Stimulated activated CD4-positive, alpha-beta T cell treated with anti-CD3 and anti-CD28 coated beads, TNF-alpha, amount 100 ng/mL, for 1 hour (primary cell): ENCODE measurements around the gene COQ9.

Source experiments
- DNase-seq, 3 donors: peaks; one replicate each; pipeline ENCODE4 v3.0.0-alpha.2; 2020; ENCODE audit warnings: low read depth in 3 of 3, low spot score in 1 of 3

COQ9 gene

GRCh38 chr16:57471852-57472664 is 24.8 kb downstream of the COQ9 start:
- no peak for DNase-seq

DNA sequence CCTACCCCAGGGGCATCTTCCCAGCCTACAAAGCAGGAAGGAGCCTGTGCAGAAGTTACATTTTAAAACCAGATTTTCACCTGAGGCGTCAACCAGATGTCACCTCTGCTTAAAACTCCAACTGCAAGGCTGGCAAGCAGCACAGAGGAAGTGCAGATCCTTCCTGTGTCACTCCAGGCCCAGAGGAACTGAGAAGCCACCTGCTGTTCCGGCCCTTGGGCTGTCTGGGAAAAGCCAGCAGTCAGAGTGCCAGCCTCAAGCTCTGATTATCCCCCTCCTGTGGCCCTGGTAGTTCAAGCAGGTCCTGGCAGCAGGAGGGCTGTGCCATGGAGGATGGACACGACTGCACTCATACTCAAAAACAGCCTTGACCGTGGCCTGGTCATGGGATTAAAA is 25.4 kb downstream of the COQ9 start:
- no peak for DNase-seq

DNA sequence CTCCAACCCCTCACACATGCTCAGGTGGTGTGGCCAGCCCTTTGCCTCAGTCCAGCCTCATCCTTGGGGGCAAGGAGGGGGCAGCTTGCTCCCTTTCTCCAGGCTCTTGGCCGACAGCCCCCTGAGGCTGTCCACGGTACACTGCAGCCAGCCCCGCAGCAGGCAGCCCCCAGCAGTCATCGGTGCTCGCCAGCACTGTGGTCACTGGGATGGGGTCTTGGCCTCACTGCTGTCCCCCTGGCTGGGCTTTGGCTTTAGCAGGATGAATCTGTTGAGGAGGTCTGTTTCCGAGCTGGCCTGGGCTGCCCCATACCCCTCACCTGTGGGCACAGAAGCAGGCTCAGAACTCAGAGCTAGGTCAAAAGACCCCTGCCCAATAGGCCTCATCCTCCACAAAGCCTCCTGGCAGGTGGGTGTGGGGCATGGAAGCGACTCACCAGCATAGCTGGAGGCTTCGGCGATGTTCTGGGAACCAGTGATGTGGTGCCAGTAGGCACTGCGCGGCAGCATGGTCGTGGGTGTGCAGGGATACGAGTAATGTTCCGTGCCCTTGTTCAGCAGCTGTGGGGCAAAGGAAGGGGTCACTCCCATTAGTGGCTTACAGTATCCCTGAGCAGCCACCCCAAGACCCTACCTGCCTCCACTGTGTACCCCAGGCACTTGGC is 26.0 kb downstream of the COQ9 start:
- DNase-seq: no peak

- DNase-seq: no peak
Measured at GRCh38 chr16:57473906-57474305, 26.6 kb downstream of the COQ9 start.

DNA sequence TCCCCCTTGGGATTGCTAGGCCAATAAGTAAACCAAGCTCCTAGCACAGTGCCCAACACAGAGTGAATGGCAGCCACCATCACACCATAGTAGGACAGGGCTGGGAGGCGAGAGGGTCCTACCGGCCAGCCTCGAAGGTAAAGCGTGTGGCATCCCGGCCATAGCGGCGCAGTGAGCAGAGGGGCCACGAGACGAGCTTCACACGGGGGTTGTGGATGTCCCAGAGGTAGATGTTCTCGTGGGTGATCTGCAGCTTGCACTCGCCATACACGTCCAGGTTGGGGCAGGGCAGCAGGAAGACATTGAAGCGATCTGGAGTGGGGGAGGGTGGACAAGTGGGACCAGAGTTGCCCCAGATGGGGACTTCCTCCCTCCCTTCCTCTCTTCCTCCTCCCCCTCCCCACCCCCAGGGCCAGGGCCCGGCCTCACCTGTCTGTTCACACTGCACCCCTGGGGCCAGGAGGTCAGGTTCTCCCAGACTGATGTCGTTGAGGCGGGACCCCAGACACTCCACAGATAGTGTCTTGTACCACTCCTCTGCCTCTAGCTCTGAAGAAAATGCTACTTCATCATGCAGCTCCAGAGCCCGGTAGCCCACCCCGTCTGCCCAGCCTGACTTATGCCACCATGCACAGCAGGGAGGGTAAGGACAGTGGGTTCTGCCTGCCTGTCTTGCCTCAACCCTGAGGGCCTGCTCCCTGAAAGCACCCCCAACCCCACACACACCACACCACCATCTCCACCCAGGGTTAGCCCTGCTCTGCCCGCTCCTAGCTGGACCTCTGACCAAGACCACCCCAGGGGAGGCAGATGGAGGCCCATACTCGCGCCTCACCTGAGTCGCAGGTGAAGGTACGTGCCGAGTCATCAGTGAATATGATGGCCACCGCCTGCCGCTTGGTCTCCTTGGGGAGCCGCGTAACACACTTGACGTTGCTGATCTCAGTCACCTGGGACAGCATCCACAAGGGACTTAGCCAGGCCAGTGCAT is 27.7 kb downstream of the COQ9 start:
- no peak for DNase-seq

DNA sequence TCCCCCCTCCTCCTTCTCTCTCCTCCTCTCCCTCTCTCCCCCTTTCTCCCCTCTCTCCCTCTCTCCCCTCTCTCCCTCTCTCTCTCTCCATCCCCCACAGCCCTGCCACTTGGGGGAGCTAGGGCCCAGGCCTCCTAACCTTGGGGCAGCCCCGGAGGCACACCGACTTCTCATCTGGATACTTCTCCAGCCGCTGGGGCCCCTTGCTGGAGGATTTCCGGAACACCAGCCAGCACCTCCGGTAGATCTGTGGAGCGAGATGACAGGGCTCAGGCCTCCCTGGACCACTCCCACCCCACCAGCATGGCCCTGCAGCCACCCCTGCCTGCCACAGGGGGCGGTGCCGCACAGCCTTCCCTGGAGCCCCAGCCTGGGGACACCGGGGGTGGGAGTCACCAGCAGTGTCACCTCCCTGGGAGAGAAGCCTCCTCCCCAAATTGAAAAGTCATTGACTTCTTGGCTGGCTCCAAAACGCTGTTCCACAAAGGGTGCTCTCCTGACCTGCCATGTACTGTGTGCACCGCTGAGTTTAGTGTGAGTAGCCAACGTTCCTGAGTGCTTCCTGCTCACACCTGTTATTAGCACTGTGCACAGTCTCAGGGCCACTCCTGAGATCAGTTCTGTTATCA is 28.5 kb downstream of the COQ9 start:
- peak; percentile 8 to 53 (median 36) for DNase-seq

DNA sequence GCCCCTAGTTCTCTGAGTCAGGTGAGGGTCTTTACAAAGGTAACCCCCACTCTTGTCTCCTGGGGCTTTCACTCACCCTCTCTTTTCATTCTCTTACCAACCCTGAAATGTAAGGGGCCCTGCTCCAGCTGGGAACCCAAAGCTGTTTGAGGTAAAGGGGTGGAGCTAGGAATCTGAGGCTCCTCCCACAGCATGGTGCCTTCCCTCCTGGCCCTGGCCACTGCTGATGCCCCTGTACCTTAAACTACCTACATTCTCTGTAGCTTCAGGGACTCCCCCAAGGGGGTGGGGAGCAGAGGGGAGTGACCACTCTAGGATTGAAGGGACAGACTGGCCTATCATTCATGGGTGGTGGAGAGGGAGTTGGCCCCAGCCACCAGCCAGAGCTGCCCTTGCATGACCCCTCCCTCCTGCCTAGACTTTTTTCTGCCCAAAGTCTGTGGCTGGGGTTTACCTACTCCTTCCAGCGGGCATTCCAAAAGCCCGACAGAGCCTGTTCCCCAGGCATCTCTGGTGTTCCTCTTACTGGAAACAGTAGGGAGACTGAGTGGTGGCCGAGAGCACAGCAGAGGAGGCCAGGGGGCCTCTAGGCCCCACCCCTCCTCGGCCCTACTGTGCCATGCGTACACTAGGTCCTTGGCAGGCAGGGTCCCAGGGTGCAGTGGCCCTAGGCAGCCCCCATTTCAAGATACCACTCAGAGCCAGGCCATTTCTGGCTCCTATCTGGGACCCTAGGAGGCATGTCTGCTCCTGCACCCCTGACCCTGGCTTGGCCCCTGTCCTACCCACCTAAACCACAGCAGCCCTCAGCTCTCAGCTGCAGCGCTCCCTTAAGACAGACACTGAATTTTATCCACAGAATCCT is 29.5 kb downstream of the COQ9 start:
- DNase-seq: no peak

- DNase-seq: no peak
Measured at GRCh38 chr16:57477531-57478202, 30.4 kb downstream of the COQ9 start.

- no peak for DNase-seq
Measured at GRCh38 chr16:57478396-57479204, 31.3 kb downstream of the COQ9 start.

DNA sequence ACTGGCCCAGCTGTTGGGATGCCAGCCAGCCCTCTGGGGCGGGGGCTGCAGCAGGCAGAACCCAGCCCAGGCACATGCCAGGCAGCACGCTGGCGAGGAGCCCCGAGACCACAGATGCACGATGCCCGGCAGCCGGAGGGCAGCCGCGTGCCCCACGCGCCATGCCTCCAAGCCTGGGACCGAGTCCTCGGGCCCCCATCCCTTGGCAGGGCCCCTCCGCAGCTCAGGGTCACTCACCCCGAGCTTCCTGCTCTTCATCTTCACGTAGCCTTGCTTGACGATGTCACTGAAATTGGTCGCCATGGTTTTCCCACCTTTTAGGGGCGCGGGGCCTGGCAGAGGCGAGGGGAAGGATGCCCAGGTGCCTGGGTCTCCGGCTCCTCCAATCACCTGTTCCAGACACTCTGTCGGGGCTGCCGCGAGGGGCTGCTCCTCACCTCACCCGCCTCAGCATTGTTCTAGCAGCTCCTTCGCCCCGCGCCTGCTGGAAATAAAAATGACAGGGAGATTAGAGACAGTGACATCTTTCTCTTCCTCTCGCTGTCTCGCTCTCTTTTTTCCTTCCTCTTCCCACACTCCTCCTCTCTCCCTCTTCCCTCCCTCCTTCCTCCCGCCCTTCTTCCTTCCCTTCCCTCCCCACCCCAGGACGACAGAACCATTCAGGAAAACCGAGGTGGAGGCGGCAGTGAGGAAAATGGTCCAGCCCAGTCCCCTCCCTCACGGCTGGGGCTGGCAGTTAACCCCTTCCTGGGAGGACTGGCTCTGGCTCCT is 32.1 kb downstream of the COQ9 start:
- no peak for DNase-seq

- no peak for DNase-seq
Measured at GRCh38 chr16:57479976-57480753, 32.9 kb downstream of the COQ9 start.

- DNase-seq: no peak
Measured at GRCh38 chr16:57480754-57481230, 33.5 kb downstream of the COQ9 start.

GRCh38 chr16:57481421-57481820 is 34.1 kb downstream of the COQ9 start:
- DNase-seq: no peak

- no peak for DNase-seq
Measured at GRCh38 chr16:57482845-57483545, 35.7 kb downstream of the COQ9 start.

DNA sequence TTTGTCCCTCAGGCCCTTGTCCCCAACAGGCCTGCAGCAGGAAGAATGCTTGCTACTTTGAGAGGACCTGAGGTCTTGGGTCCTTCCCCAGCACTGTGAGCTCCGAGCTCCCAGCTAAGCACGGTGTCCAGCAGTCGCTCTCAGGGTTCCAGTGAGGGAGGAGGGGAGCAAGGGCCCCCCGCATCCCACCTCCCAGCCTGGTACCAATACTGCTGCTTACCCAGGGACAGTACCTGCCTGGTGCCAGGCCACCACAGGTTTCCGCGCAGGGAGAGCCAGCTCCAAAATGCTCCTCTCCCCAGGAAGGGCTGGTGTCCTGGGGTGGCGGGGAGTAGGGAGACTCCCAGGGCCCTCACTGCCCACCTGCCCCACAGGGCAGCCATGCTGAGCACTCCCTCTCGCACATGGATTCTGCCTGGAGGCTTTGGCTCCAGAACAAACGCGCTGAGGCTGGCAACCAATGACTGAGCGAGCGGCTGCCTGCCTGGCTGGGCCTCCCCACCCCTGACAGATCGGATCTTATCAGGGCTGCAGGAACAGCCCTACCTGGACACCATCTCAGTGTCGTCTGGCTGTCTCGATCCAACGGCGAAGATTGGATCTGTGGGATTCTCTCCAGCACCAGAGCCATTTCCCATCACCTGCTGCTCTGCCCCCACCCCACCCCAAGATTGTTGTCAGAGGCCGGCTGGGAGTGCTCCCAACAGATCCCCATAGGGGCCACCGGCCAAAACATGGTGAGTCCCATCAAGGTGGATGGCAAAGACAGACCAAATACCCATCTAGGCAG is 36.6 kb downstream of the COQ9 start:
- DNase-seq: no peak
